NCI-H1694 (cell line): ENCODE results near the gene STK32A.

Source experiments
- DNase-seq: peaks from one replicate; lab custom pipeline; 2025; lab: John Stamatoyannopoulos, UW

The STK32A gene

DNA sequence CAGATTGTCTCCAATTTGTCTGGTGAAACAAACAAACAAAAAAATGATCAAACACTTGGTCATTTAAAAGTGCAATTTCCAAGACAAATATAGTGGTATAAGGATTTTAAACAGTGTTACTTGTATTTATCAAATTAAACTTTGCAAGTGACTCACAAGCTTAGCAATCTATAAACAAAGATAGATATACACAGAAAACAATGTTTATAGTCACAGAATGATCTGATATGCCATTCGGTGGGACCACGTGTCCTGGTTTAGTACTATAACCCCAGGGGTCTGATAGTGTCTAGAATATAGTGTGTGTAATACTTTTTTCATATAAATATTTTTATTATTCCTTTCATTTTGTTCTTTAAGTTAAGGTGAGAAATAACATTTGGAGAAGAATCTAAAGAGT is 183.8 kb downstream of the STK32A start:
- no peak for DNase-seq

DNA sequence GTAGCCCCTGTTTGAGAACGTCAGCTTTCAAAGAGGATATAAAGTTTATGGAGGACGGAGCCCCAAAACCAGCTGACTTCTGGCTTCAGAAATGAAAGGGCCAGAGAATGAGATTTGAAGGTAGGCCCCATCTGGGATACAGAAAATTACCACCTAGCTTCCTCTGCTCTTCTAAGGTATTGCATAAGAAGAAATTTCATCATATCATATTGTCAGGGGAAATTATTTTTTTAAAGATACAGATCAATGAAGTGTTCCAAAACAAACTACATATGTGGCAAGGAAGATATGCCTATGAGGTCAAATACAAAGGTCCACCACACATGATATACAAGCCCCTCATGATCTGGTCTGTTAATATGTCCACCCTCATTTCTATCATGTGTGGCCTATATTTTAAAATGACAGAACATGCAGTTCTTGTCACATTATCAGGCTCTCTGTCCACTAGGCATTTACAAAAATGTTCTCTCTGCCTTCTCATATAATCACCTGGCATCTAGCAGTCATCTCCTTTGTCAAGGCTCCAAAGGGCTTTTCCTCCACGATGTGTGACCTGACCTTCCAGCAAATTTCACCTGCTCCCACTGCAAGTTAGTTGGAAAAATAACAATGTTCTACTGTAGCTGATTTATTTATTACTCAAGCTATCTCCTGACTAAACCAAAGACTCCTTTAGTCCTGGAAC is 192.0 kb downstream of the STK32A start:
- DNase-seq = no peak

DNA sequence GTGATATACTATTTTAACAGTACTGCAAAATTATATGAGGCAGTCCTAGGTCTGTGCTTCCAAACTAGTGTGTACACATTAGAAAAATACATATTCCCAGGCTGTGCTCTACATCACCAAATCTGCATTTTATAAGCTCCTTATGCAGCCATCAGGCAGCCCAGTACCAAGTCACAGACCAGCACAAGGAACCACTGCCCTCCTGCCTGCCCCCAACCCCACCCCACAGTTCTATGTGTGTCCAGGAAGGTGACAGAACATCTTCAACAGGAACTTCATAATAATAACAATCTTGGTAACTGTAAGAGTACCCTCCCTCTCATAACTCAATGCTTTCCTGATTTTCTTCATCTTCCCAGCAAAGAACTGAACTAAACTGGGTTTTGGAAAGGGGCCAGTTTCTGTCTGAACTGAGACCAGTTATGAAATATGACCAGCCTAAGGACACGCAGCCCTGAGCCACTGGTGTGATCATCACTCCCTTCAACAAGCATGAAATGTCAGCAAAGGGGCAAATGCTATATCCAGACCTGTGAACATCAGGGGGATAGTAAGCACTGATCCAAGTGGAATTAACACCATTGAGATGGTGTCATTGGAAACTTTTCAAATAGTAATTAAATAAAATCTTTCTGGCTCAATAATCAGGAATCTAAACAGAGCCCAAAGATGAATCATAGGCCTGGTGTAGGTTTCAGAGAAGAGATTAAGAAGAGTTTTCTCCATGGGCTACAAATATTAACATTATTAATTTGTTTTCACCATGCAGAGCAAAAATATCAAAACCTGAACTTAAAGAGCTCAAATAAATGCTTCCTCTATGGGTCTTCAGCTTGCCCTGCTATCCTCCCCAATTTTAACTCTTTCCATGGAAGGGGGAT is 192.9 kb downstream of the STK32A start:
- DNase-seq = no peak

DNA sequence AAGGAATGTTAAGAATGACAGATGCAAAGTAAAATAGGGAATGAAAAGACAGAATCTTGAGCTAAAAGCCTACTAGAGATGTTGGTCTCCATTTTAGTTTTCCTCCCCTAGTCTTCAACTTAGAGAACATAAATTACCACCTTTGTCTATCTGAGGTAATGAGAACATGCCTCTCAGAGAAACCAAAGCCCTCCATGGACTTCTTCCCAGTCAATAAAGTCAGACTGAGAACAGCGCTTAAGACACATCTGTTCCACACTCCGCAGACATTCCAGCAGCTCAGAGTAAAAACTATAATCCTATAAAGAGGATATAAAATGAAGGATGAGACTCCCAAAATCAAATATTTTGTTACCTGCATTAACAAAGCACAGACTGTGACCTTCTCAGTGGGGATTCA is 195.8 kb downstream of the STK32A start:
- no peak for DNase-seq

DNA sequence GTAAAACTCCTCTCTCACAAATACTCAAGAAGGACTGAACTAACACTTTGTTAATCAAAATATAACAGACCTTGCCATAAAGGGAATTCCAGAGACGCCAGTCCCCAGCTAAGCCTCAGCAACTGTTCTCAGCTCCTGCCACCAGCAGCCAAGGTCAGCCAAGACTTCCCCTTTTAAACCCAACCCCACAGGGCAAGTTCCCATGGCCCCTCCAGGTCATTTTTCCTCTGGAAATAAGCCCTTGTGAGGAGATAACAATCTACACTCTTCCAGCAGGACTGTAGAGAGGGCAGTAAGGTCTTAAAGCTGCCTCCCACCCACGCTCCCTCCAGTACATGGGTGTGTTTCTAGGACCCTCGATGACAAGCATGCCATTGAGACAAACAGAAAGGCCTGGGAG is 196.8 kb downstream of the STK32A start:
- no peak for DNase-seq

DNA sequence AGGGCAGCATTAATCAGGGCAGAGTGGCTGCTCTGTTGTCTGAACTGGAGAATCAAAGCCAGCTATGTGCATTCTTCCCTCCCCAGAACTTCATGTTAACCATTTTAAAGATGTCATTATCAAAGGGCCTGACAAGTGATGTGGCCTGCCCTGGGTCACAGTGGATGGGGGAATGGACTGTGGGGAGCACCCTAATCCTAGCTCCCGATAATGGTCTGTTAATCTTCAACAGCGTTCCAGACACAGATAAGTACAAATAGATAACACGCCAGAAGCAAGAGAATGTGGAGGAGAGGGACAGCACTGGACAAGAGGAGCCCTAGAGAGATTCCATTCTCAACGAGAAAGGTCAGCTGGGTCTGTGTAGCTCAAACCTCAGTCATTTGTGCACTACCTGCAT is 197.5 kb downstream of the STK32A start:
- no peak for DNase-seq

DNA sequence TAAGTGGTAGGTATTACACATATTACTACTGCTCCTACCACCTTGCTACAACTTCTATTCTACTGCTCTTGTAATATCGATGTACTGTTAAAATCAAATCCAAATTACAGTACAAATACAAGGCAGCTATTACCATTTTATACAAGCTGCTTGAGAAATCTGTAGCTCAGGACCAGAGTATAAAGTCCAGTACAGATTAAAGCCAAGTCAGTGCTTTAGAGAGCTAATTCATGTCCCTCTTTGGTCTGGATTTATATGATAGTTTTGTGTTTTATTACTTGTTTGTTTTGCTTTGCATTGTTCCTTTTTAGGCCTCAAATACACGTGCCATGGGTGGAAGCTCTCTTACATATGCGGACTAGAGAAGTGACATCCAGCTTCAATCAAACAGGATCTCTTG is 199.2 kb downstream of the STK32A start:
- DNase-seq = no peak

DNA sequence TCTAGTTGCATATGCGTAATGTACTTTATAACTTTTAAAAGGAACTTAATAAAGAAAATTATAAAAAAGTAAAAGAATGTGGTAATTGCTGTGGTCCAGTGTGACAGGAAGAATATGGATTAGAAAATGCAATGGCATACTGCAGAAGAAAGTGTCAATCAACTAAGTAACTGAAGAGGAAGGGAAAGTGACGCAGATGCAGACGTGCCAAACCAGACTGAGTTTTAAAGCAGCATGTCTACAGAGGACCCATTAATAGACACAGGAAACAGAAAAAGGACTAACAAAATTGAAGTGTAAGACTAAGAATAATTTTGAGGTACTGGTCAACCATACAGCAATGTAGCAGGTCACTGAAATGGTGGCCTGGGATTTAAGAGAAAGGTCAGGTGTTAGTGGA is 201.8 kb downstream of the STK32A start:
- no peak for DNase-seq

DNA sequence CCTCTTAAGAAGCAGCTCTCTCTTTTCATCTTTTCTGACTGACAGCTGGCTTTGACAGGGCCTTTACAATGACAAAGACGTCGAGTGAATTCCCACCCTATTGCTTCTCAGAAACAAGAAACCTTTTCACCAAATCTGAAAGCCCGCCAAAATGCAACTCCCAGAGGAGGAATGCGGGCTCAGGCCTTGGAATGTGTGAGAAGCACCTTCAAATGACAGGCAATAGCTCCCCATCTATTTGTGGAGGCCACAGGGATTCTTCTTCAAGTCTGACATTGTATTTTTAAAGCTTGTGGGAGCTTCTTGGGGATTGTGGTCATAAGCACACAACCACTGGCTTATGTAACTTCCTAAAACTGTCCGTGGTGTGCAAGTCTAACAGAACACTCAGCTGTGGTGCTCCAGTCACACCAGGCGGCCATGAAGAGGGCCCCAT is 202.4 kb downstream of the STK32A start:
- DNase-seq = no peak
